Common myeloid progenitor, CD34-positive (primary cell): ENCODE data around the gene NFATC4.

Experiments used
- CTCF ChIA-PET: fragments of 350-600 bp; sonication (Branson Sonifier 250); formaldehyde crosslinking; loops from one replicate; lab custom pipeline; 2021; ENCODE audit warnings: antibody characterized with exemption; lab: Charles Lee
- POLR2A ChIA-PET: fragments of 350-600 bp; sonication (Branson Sonifier 250); formaldehyde crosslinking; loops from one replicate; lab custom pipeline; 2021; ENCODE audit warnings: antibody characterized with exemption; lab: Charles Lee
- DNase-seq, 3 donors: peaks; one replicate each; pipeline versions ENCODE4 v3.0.0 to v3.0.0-alpha.2; 2013
- H3K27ac ChIP-seq, 2 experiments: 1 replicate in 1 of 2; 2 replicates in 1 of 2; pipeline ENCODE4 v1.7.0; 2013; ENCODE audit warnings: inconsistent platforms in 2 of 2, low read length in 2 of 2, mild to moderate bottlenecking in 2 of 2, low read depth in 1 of 2, moderate library complexity in 1 of 2; ENCODE audit not compliant: severe bottlenecking in 2 of 2, insufficient read depth in 1 of 2, poor library complexity in 1 of 2
- H3K27me3 ChIP-seq, 5 experiments: replicated peaks in 2 of 5; 1 replicate in 3 of 5; 2 replicates in 2 of 5; pipeline versions ENCODE4 v1.6.1 to v1.7.0; 2013; ENCODE audit warnings: low read length in 4 of 5, mild to moderate bottlenecking in 2 of 5, moderate library complexity in 2 of 5, inconsistent platforms in 1 of 5; ENCODE audit not compliant: insufficient read depth in 5 of 5, control insufficient read depth in 4 of 5
- H3K36me3 ChIP-seq, 4 experiments: 1 replicate in 2 of 4; 2 replicates in 2 of 4; pipeline versions ENCODE4 v1.6.1 to v1.7.0; 2013; ENCODE audit warnings: low read length in 3 of 4, control low read depth in 1 of 4, mild to moderate bottlenecking in 1 of 4; ENCODE audit not compliant: control insufficient read depth in 4 of 4, insufficient read depth in 4 of 4
- H3K4me1 ChIP-seq, 4 experiments: 1 replicate in 3 of 4; 2 replicates in 1 of 4; pipeline versions ENCODE4 v1.6.1 to v1.7.1; 2013; ENCODE audit warnings: low read length in 3 of 4, mild to moderate bottlenecking in 3 of 4, control low read depth in 1 of 4, inconsistent platforms in 1 of 4, moderate library complexity in 1 of 4; ENCODE audit not compliant: control insufficient read depth in 4 of 4, insufficient read depth in 4 of 4; ENCODE audit errors: control extremely low read depth in 1 of 4
- H3K4me3 ChIP-seq, 7 experiments: 1 replicate in 4 of 7; 2 replicates in 3 of 7; pipeline versions ENCODE4 v1.5.1 to v1.7.0; 2013; ENCODE audit warnings: mild to moderate bottlenecking in 7 of 7, low read length in 6 of 7, moderate library complexity in 6 of 7, inconsistent platforms in 2 of 7, low read depth in 2 of 7, control low read depth in 1 of 7; ENCODE audit not compliant: insufficient read depth in 4 of 7, control insufficient read depth in 1 of 7; ENCODE audit errors: extremely low read depth in 1 of 7
- H3K9me3 ChIP-seq, 5 experiments: 1 replicate in 4 of 5; 2 replicates in 1 of 5; pipeline versions ENCODE4 v1.6.1 to v1.7.1; 2013; ENCODE audit warnings: low read length in 4 of 5, mild to moderate bottlenecking in 2 of 5, inconsistent platforms in 1 of 5, low read depth in 1 of 5, moderate library complexity in 1 of 5; ENCODE audit not compliant: control insufficient read depth in 4 of 5, insufficient read depth in 2 of 5; ENCODE audit errors: control extremely low read depth in 1 of 5
- WGBS: methylation state at CpG from one replicate; pipeline ENCODE4 v1.1.5; 2013; ENCODE audit not compliant: insufficient coverage; 5-methylcytosine and 5-hydroxymethylcytosine counted together

The NFATC4 gene

GRCh38 chr14:24331731-24332267 lies 36.2 kb upstream of the NFATC4 start:
- H3K4me3 ChIP-seq = peak overlapping the region in 2 of 7 experiments; percentile 40 to 63
- H3K36me3 ChIP-seq = peaks cover 0 to 6% (median 4%) of the 10 kb centered on the region in 4 experiments
- no peak for DNase-seq
- H3K4me1 ChIP-seq = peaks cover 19 to 77% (median 72%) of the 10 kb centered on the region in 4 experiments
- peaks cover 0 to 34% (median 10%) of the 10 kb centered on the region in 5 experiments for H3K27me3 ChIP-seq
- ChIA-PET CTCF (interaction anchor here (0.8 to 21.7 kb wide), 14 partner anchors 7 to 101 kb away, joined by 3 to 488 read pairs (median 8); partner anchors contain the start of genes CBLN3, CIDEB, DHRS1 and KHNYN), POLR2A (interaction anchor here (0.6 to 2.1 kb wide), 4 partner anchors 10 to 37 kb away, joined by 3 to 5 read pairs (median 3); no protein-coding TSS in a partner anchor)
- H3K9me3 ChIP-seq = no peaks in the 10 kb centered on the region
- no peak overlapping the region for H3K27ac ChIP-seq
- WGBS = 66% methylated on average over 25 of the region's 26 CpGs

DNA sequence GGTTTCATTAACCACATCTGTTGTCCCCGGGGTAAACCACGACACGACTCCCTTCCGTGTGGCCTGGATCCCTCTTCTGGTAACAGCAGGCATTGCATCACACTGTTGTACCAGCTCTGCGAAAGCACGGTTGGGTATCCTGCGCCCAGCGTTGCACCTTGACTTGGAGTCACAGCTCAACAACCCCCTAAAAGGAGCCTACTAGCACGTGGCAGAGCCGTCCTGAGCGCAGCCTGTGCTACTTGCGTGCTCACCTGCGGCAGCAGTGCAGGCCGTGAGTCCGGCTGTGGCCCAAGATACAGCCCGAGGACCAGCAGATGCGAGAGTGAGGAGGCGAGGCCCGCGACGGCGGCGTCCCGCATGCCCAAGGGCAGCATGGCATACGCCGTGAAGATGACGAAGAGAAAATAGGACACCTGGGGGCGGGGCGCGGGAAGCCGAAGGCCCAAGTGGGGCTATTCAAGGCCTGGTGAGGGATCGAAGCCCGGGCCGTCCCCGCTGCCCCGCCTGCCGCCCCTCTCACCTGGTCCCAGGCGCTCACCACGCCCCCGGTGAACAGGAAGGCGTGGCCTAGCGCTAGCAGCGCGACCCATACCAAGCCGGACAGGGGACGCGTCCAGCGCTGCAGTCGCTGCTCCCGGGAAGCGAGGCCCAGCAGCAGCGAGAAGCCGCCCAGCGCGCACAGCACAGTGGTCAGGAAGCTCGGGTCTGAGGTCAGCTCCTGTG lies 35.6 kb upstream of the NFATC4 start:
- H3K27ac ChIP-seq = no peak overlapping the region
- no peaks in the 10 kb centered on the region for H3K9me3 ChIP-seq
- ChIA-PET CTCF (interaction anchor here (0.6 to 21.7 kb wide), 25 partner anchors 8 to 119 kb away, joined by 3 to 488 read pairs (median 6); partner anchors contain the start of genes CBLN3, CHMP4A, CIDEB and DHRS1), POLR2A (interaction anchor here (0.7 to 2.1 kb wide), 7 partner anchors 11 to 104 kb away, joined by 3 to 8 read pairs (median 4); no protein-coding TSS in a partner anchor)
- H3K36me3 ChIP-seq = peaks cover 0 to 12% (median 7%) of the 10 kb centered on the region in 4 experiments
- H3K4me3 ChIP-seq = peak overlapping the region in 6 of 7 experiments; percentile 19 to 63 (median 30)
- H3K27me3 ChIP-seq = peaks cover 0 to 34% (median 10%) of the 10 kb centered on the region in 5 experiments
- peaks cover 15 to 71% (median 68%) of the 10 kb centered on the region in 4 experiments for H3K4me1 ChIP-seq
- DNase-seq = peak; percentile 89 to 95 (median 94)
- WGBS = 4% methylated on average over 51 of the region's 56 CpGs

- Histone ChIP-seq H3K27me3 (peaks cover 0 to 34% (median 10%) of the 10 kb centered on the region in 5 experiments), H3K9me3 (no peaks in the 10 kb centered on the region), H3K4me1 (peaks cover 15 to 71% (median 68%) of the 10 kb centered on the region in 4 experiments), H3K36me3 (peaks cover 0 to 18% (median 9%) of the 10 kb centered on the region in 4 experiments), H3K4me3 (peak within 1 kb of the TSS in 6 of 7 experiments; percentile 17 to 71 (median 52)), H3K27ac (no peak within 1 kb of the TSS)
- ChIA-PET CTCF (interaction anchor here (1.0 to 21.7 kb wide), 14 partner anchors 10 to 120 kb away, joined by 3 to 488 read pairs (median 16); partner anchors contain the start of genes CBLN3, CIDEB, DHRS1 and KHNYN), POLR2A (interaction anchor here (1.0 to 1.9 kb wide), 3 partner anchors 64 to 102 kb away, joined by 3 to 8 read pairs (median 4); partner anchors contain the start of gene NYNRIN)
- DNase-seq = no peak
- WGBS = 2% methylated on average over 47 of the region's 65 CpGs
Observed at GRCh38 chr14:24334431-24335291, 33.3 kb upstream of the NFATC4 start, which contains the start of gene ADCY4. Gene ADCY4 (minus strand): TSS chr14:24335071. CDS start chr14:24334652, 419 bp downstream.

GRCh38 chr14:24335461-24336171 lies 32.4 kb upstream of the NFATC4 start:
- POLR2A ChIA-PET = interaction anchor here (0.6 to 1.8 kb wide), 2 partner anchors 75 to 96 kb away, joined by 3 to 5 read pairs; no protein-coding TSS in a partner anchor
- Histone ChIP-seq H3K36me3 (peaks cover 0 to 18% (median 9%) of the 10 kb centered on the region in 4 experiments), H3K9me3 (no peaks in the 10 kb centered on the region), H3K27me3 (peaks cover 0 to 34% (median 9%) of the 10 kb centered on the region in 5 experiments), H3K27ac (no peak overlapping the region), H3K4me3 (peak overlapping the region in 4 of 7 experiments; percentile 21 to 67 (median 54)), H3K4me1 (peaks cover 15 to 71% (median 67%) of the 10 kb centered on the region in 4 experiments)
- 24% methylated on average over 5 of the region's 12 CpGs for WGBS
- peak in 2 of 3 donors; percentile 66 to 75 for DNase-seq
- CTCF ChIA-PET = interaction anchor here (0.8 to 21.7 kb wide), 9 partner anchors 11 to 121 kb away, joined by 3 to 488 read pairs (median 19); partner anchors contain the start of genes CBLN3, CIDEB, DHRS1 and KHNYN

DNA sequence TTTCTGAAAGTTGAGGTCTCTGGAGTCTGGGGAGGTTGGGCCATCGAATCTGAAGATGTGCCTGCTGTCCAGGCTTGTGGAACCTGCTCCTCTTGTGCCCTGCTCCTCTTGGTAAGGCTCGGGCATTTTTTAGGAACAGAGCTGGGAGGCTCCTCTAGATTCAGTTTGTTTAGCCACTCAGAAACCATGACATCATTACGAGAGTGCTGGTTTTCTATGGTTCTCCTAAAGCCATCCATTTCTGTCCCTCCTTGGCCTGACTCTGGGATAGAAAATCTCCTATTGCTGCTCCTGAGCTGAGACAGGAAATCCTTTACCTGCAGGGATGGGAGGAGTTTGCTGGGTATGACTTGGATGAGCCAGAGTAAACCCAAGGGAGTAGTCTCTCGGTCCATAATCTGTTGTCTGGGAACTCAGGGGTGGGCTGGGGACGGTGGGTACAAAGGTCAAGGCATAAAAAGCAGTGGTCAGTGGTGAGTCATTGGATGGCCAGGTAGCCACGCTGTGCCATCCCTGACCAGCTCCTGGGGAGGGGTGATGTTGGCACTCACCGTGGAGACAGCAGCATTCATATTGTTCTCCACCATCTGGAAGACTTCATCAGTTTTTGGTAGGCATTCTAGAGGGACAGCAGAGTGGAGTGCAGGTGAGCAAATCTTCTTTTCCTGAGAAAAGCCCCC lies 30.7 kb upstream of the NFATC4 start:
- H3K4me3 ChIP-seq = no peak overlapping the region
- no peak for DNase-seq
- POLR2A ChIA-PET = interaction anchor here (1.8 kb wide), 1 partner anchor 94 kb away, joined by 5 read pairs; no protein-coding TSS in a partner anchor
- WGBS = 100% methylated on average over 6 of the region's 7 CpGs
- CTCF ChIA-PET = interaction anchor here (0.8 to 21.7 kb wide), 10 partner anchors 10 to 95 kb away, joined by 3 to 488 read pairs (median 23); partner anchors contain the start of genes CBLN3, CIDEB, DHRS1 and KHNYN
- H3K9me3 ChIP-seq = no peaks in the 10 kb centered on the region
- peaks cover 0 to 18% (median 9%) of the 10 kb centered on the region in 4 experiments for H3K36me3 ChIP-seq
- peaks cover 0 to 32% (median 9%) of the 10 kb centered on the region in 5 experiments for H3K27me3 ChIP-seq
- H3K27ac ChIP-seq = no peak overlapping the region
- H3K4me1 ChIP-seq = peaks cover 10 to 62% (median 58%) of the 10 kb centered on the region in 4 experiments
